Stimulated activated naive CD8-positive, alpha-beta T cell treated with anti-CD3 and anti-CD28 coated beads, Interleukin-15, amount 100 ng/mL, for 72 hours (primary cell): Measurements from ENCODE around the gene ZNF57.
"Not testable (repeated sequence)": the region's sequence is repeated elsewhere in the genome, so short reads cannot be mapped to it uniquely, and the experiment has no call there.

Experiments used
- ATAC-seq: fragments of 150-1000 bp; cut with Tn5 transposase; 2 replicates; pipeline ENCODE4 v1.10.0; 2021; ENCODE audit warnings: mild to moderate bottlenecking, moderate library complexity
- DNase-seq, 2 donors: peaks; one replicate each; pipeline ENCODE4 v3.0.0; 2021 to 2022
- H3K27ac Mint-ChIP-seq, 2 donors: one replicate each; pipeline ENCODE4 v1.8.0; 2022; ENCODE audit warnings: mild to moderate bottlenecking in 2 of 2, mixed read lengths in 2 of 2, moderate library complexity in 2 of 2
- H3K27me3 Mint-ChIP-seq: one replicate; pipeline ENCODE4 v1.8.0; 2022; ENCODE audit warnings: mixed read lengths
- H3K4me1 Mint-ChIP-seq: one replicate; pipeline ENCODE4 v1.8.0; 2022; ENCODE audit warnings: mild to moderate bottlenecking, mixed read lengths
- H3K4me3 Mint-ChIP-seq, 2 donors: one replicate each; pipeline ENCODE4 v1.8.0; 2022; ENCODE audit warnings: mild to moderate bottlenecking in 2 of 2, mixed read lengths in 2 of 2, moderate library complexity in 1 of 2
- H3K9me3 Mint-ChIP-seq, 2 donors: one replicate each; pipeline ENCODE4 v1.8.0; 2022; ENCODE audit warnings: mixed read lengths in 2 of 2

ZNF57 gene

DNA sequence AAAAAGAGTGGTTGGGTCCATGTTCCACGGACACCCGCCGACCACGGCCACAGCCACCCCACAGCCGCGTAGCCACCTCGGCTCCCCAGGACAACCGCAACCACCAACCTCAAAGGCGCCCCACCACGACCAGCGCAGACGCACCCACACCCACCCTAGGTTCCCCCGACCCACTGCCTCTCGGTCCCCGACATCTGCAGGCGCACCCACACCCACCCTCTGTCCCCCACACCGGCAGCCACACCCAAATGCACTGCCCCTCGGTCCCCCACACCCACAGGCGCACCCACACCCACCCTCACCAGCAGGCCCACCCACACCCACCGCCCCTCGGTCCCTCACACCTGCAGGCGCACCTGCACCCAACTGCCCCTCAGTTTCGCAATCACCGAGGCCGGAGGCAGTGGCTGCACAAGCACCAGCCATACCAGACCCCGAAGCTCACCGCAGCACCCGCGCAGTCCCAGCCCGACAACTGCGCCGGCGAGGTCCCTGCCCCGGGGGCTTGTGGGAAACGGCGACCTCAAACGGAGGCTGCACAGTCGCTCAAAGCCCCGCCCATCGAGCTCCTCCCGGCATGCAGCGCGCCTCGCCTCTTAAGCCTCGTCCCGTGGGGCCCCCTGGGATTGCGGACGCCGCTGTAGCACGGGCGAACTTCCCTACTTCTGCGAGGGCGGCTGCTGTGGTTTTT lies 25.8 kb downstream of the ZNF57 start:
- no peak overlapping the region for H3K4me3 Mint-ChIP-seq
- no peak overlapping the region for H3K27ac Mint-ChIP-seq
- H3K27me3 Mint-ChIP-seq, result no peaks in the 10 kb centered on the region
- no peak for ATAC-seq
- H3K4me1 Mint-ChIP-seq, result no peaks in the 10 kb centered on the region
- no peak for DNase-seq
- peaks cover 10 to 12% of the 10 kb centered on the region in 2 donors for H3K9me3 Mint-ChIP-seq

DNA sequence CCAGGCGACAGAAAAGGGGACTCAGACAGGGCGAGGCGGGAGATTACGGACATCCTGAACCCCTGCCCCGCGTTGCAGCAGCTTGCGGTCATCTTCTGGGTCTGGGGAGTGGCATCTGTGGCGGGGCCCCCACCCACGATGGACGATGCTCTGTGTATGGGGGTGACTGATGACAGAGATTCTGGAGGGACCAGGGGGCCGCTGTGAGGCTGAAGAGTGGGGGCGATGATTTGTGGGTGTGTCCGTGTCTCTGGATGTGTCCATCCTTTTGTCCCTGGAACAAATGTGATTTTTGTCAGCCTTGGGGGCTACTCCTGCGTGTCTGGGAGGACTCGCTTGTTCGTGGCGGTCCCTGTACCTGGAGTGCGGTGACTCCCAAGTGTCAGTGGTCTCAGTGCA lies 26.3 kb downstream of the ZNF57 start:
- Mint-ChIP-seq H3K4me3 (no peak overlapping the region), H3K4me1 (no peaks in the 10 kb centered on the region), H3K27ac (no peak overlapping the region), H3K27me3 (no peaks in the 10 kb centered on the region), H3K9me3 (peaks cover 13 to 15% of the 10 kb centered on the region in 2 donors)
- DNase-seq (no peak), ATAC-seq (no peak)

DNA sequence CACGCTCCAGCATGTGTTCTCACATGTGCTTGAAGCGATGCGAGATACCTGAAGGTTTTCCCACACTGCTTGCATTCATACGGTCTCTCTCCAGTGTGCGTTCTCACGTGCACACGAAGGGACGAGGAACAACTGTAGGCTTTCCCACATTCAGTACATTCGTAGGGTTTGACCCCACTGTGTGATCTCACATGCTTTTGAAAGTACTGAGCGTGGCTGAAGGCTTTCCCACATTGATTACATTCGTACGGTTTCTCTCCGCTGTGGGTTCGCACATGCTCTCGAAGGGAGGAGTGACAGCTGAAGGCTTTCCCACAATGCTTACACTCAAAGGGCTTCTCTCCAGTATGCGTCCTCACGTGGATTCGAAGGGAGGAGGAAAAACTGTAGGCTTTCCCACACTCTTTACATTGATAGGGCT lies 32.8 kb downstream of the ZNF57 start:
- Mint-ChIP-seq H3K4me1 (no peaks in the 10 kb centered on the region), H3K27me3 (no peaks in the 10 kb centered on the region), H3K27ac (peak overlapping the region in 1 of 2 donors; percentile 42), H3K9me3 (peaks cover 33 to 35% of the 10 kb centered on the region in 2 donors), H3K4me3 (no peak overlapping the region)
- ATAC-seq (no peak), DNase-seq (no peak)

DNA sequence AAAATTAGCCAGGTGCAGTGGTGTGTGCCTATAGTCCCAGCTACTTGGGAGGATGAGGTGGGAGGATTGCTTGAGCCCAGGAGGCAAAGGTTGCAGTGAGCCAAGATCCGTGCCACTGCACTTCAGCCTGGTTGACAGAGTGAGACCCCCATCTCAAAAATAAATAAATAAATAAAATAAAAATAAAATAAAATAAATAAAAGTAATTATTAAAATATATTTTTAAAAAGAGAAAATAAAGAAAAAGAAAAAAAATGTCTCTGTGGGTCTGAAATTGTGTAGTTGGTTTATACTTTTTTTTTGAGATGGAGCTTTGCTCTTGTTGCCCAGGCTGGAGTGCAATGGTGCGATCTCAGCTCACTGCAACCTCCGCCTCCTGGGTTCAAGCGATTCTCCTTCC lies 35.1 kb downstream of the ZNF57 start:
- ATAC-seq, H3K27me3 Mint-ChIP-seq, H3K27ac Mint-ChIP-seq, DNase-seq, H3K4me3 Mint-ChIP-seq, H3K4me1 Mint-ChIP-seq: not testable (repeated sequence)
- H3K9me3 Mint-ChIP-seq, result peaks cover 26 to 29% of the 10 kb centered on the region in 2 donors

DNA sequence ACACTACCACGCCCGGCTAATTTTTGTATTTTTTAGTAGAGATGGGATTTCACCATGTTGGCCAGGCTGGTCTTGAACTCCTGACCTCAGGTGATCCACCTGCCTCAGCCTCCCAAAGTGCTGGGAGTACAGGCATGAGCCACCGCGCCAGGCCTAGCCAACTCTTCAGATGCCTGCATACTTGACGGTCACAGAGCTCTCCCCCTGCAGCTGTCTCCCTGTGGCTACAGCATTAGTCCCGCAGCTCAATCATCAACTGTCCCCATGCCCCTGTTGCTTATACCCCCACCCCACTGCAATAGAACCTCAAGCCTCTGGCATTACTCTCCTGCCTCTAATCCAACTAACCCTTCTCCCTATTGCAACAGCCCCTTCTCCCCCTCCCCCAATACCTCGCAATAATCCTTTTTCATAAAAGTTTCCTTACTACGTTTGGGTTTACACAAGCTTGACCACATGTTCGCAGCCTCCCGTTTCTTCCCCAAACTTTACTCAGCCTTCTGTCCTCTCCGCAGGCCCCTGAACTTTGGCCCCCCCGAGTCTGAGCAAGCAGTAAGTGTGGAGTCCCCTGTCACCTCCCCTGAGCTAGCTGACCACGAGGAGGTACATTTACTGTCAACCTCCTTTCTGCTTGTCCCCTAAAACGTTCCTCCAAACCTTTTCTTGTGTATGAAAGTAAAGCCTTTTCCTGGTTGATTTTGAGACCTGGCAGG lies 42.4 kb downstream of the ZNF57 start:
- ATAC-seq, result no peak

DNA sequence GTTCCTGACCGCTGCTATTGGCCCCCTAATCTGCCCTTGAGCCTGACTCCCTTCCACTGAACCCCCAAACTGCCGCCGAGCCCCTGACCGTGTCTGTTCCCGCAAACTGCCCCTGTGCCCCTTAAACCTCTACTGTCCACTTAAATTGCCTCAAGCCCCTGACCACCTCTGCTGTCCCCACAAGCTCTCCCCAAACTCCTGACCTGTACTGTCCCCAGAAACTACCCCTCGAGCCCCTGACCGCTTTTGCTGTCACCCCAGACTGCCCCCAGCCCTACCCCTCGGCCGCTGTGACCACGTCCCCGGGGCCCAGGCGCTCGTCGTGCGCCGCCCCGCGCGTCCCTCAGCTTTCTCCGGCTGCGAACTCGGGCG lies 43.7 kb downstream of the ZNF57 start:
- Mint-ChIP-seq H3K27ac (peak overlapping the region; percentile 81 to 100), H3K27me3 (no peaks in the 10 kb centered on the region), H3K9me3 (no peaks in the 10 kb centered on the region), H3K4me1 (peaks cover 61% of the 10 kb centered on the region), H3K4me3 (peak overlapping the region; percentile 98 to 100)
- DNase-seq (no peak), ATAC-seq (peak; percentile 40)

More for the DNA sequence above, 42.4 kb downstream of the ZNF57 start:
- Mint-ChIP-seq H3K4me3 (peak overlapping the region; percentile 5 to 100), H3K27me3 (no peaks in the 10 kb centered on the region), H3K9me3 (no peaks in the 10 kb centered on the region), H3K27ac (no peak overlapping the region), H3K4me1 (peaks cover 52% of the 10 kb centered on the region)
- no peak for DNase-seq

DNA sequence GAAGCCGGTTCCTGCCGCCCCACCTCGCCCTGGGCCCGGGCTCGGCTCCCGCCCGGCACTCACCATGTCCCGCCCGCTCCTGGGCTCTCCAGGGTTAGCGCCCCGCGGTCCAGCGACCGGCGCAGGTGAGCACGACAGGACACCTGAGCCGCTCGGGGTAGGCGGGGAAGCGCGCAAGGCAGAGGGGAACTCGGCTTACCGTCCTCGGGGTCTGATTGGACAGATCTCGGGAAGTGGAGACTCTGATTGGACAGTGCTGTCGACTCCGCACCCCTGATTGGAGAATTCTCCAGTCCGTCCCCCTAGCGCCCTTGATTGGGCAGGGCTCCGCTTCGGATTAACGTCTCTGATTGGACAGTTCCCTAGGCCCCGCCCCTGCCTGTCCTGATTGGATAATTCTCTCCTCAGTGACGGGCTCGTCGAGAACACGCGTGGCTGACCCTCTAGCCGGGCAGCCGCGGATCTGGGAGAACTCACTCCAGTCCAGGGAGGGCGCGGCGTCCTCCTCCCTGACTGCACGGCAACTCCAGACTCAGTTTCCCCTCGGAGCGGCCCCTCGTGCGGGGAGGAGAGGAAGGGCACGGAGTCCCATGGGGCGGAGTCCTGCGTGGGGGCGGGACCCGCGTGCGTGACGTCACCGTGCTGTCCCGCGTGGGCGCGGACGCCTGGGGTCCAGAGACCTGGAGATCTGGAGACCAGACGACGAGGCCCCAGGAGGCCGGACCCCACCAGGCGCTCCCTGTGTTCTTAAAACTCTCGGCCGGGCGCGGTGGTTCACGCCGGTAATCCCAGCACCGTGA lies 44.2 kb downstream of the ZNF57 start, which contains the start of gene ZNF77:
Gene ZNF77, minus strand, starts transcription at position 197 of the 800 bp plus-strand sequence. Its CDS starts 131 bp downstream, at position 66.
- peak; percentile 99 for ATAC-seq
- H3K4me3 Mint-ChIP-seq, result peak within 1 kb of the TSS; percentile 98 to 100
- DNase-seq, result peak; percentile 96 to 99
- H3K4me1 Mint-ChIP-seq, result peaks cover 64% of the 10 kb centered on the region
- H3K9me3 Mint-ChIP-seq, result no peaks in the 10 kb centered on the region
- H3K27ac Mint-ChIP-seq, result peak within 1 kb of the TSS; percentile 97 to 100
- no peaks in the 10 kb centered on the region for H3K27me3 Mint-ChIP-seq

DNA sequence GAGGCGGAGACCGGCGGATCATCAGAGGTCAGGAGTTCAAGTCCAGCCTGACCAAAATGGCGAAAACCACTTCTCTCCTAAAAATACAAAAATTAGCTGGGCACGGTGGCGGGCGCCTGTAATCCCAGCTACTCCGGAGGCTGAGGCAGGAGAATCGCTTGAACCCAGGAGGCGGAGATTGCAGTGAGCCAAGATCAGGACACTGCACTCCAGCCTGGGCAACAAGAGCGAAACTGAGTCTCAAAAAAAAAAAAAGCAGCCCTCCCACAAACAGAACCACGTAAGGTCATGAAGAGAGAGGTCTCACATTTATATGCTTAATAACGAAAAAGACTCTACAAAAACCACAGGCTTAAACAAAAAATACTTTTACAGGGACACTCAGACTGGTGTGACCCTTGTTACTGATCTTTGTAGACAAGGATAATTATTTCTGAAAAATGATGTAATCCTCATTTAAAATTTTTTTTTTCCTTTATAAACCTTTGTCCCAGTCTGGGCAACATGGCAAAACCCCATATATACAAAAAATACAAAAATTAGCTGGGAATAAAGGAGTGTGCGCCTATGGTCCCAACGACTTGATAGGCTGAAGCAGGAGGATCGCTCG lies 45.0 kb downstream of the ZNF57 start:
- Mint-ChIP-seq H3K4me1 (peaks cover 64% of the 10 kb centered on the region), H3K4me3 (peak overlapping the region; percentile 98 to 100), H3K27me3 (no peaks in the 10 kb centered on the region), H3K9me3 (no peaks in the 10 kb centered on the region), H3K27ac (peak overlapping the region; percentile 97 to 100)
- no peak for ATAC-seq
- no peak for DNase-seq

DNA sequence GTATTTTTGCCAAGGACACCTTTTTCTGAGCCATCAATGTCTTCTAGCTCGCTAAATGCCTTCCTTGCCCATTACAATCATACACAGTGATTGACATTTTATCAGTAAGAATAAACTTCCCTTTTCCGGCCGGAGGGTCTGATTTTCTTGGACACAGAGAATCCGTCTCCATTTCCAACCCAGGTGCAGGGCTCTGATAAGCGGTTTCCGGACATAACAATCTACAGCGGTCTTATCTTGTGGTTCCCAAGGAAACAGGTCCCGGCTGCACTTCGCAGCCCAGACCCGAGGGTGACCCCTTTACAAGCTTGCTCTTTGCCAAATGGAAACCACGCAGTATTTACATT lies 49.2 kb downstream of the ZNF57 start:
- H3K27me3 Mint-ChIP-seq, result no peaks in the 10 kb centered on the region
- DNase-seq (no peak), ATAC-seq (peak; percentile 15)
- peak overlapping the region; percentile 98 to 99 for H3K27ac Mint-ChIP-seq
- H3K9me3 Mint-ChIP-seq, result no peaks in the 10 kb centered on the region
- peaks cover 39% of the 10 kb centered on the region for H3K4me1 Mint-ChIP-seq
- H3K4me3 Mint-ChIP-seq, result peak overlapping the region; percentile 96 to 98

DNA sequence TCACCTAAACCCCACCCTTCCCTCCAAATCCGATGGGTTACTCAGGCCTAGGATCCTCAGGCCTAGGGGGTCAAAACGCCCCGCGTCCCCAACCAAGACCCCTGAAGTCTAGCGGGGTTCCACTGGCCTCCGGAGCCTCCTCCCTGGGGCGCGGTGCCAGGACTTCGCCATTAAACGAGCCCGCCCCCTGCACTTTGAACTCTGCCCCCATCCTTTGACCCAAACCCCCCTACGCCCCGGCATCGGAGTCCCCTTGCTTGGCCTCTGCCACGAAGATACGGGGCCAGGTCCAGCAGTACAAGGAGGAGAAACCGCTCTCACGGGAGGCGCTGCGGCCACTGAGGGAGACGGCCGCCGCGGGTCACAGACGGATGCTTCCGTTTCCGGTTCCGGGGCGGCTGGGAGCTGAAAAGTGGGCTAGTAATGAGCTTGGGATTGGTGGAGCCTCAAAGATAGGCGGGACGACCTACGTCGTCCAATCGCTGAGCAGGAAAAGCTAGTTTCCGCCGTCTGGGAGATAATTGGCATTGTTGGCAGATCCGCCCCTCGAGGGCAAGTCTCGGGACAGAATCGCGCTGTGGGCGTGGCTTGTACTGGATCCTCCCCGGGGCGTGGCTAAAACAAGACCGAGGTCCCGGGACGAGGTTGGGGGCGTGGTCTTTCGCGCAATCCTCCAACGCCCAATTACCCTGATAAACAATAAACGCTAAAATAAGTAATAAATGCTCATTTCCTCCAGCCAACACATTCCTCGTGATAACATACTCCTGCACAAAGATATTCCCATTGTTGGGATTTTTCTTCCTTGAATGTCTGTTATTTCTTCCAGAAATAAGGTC lies 49.8 kb downstream of the ZNF57 start:
- peak overlapping the region; percentile 98 to 99 for H3K27ac Mint-ChIP-seq
- peak overlapping the region; percentile 96 to 98 for H3K4me3 Mint-ChIP-seq
- H3K4me1 Mint-ChIP-seq, result peaks cover 33% of the 10 kb centered on the region
- ATAC-seq (peak; percentile 98), DNase-seq (peak; percentile 100)
- H3K27me3 Mint-ChIP-seq, result no peaks in the 10 kb centered on the region
- no peaks in the 10 kb centered on the region for H3K9me3 Mint-ChIP-seq

DNA sequence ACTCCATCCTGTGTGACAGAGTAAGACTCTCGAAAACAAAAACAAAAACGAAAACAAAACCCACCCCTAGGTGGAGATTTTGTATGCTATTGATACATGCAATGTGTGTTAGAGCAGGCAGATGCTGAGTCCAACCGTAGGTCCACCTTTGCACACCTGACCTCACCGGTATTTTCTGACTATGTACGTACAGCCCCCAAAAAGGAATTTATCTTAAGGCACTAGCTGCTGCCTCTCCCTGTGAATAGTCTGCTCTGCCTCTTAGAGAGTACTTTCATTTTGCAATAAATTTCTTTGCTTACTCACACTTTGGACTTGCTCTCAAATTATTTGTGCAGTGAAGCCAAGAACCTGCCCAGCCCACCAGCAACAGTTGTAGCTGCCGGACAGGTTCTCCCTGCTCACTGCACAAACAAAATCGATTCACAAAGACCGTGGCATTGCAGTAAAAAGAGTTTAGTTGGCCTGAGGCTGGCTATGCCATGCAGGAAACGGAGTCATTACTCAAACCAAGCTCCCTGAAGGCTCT lies 52.3 kb downstream of the ZNF57 start:
- DNase-seq (no peak), ATAC-seq (no peak)
- Mint-ChIP-seq H3K4me1 (peaks cover 13% of the 10 kb centered on the region), H3K4me3 (no peak overlapping the region), H3K9me3 (no peaks in the 10 kb centered on the region), H3K27me3 (no peaks in the 10 kb centered on the region), H3K27ac (no peak overlapping the region)

DNA sequence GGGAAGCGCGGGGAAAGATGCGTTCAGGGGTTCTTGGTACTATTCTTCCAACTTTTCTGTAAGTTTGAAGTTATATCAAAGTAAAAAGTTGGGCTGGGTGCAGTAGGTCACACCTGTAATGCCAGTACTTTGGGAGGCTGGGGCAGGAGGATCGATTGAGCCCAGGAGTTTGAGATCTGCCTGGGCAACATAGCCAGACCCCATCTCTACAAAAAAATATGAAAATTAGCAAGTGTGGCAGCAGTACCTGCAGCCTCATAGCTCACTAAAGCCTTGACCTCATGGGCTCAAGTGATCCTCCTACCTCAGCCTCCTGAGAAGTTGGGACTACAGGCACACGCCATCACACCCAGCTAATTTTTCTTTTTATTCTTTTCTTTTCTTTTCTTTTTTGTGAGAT lies 56.4 kb downstream of the ZNF57 start:
- H3K9me3 Mint-ChIP-seq, result no peaks in the 10 kb centered on the region
- no peak overlapping the region for H3K27ac Mint-ChIP-seq
- DNase-seq (no peak), ATAC-seq (no peak)
- no peaks in the 10 kb centered on the region for H3K27me3 Mint-ChIP-seq
- H3K4me1 Mint-ChIP-seq, result no peaks in the 10 kb centered on the region
- H3K4me3 Mint-ChIP-seq, result no peak overlapping the region

DNA sequence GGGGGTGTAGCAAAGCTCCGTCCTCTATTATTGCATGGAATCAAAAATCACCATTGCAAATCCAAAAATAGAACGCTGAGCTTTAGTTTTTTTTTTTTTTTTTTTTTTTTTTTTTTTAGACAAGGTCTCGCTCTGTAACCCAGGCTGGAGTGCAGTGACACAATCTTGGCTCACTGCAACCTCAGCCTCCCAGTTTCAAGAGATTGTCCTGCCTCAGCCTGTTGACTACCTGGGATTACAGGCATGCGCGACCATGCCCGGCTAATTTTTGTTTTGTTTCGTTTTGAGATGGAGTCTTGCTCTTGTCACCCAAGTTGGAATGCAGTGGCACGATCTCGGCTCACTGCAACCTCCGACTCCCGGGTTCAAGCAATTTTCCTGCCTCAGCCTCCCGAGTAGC lies 59.4 kb downstream of the ZNF57 start:
- DNase-seq, result no peak
- Mint-ChIP-seq H3K27me3 (no peaks in the 10 kb centered on the region), H3K9me3 (no peaks in the 10 kb centered on the region), H3K4me1 (no peaks in the 10 kb centered on the region), H3K4me3 (no peak overlapping the region), H3K27ac (no peak overlapping the region)
- ATAC-seq, result no peak

DNA sequence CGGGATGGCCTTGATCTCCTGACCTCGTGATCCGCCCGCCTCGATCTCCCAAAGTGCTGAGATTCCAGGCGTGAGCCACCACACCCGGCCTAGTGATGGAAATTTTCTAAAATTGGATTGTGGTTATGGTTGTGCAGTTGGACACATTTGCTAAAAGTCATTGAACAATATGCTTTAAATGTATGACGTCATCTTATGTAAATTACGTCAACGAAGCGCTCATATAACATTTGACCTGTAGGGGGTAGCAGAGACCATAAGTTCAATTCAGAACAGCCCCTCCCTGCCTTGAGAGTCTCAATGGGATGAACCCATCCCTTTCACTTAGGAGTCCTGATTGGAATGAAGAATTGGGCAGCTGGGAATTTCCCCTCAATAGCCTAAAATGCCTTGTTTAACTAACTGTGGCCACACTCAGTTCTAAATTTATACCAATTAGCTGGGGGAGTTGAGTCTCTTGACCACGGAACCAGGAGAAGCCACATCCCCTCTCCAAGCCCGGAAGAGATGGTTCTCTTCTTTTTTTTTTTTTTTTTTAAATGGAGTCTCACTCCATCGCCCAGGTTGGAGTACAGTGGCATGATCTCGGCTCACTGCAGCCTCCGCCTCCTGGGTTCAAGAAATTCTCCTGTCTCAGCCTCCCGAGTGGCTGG lies 61.4 kb downstream of the ZNF57 start:
- peak; percentile 49 to 65 for DNase-seq
- H3K27ac Mint-ChIP-seq, result no peak overlapping the region
- no peaks in the 10 kb centered on the region for H3K4me1 Mint-ChIP-seq
- H3K27me3 Mint-ChIP-seq, result no peaks in the 10 kb centered on the region
- no peaks in the 10 kb centered on the region for H3K9me3 Mint-ChIP-seq
- peak; percentile 76 for ATAC-seq
- peak overlapping the region in 1 of 2 donors; percentile 63 for H3K4me3 Mint-ChIP-seq
